Activated naive CD8-positive, alpha-beta T cell treated with anti-CD3 and anti-CD28 coated beads, Interleukin-2, amount 50 U/mL, for 24 hours (primary cell): ENCODE measurements around the gene NFIA.

Experiments
- ATAC-seq: fragments of 150-1000 bp; cut with Tn5 transposase; one replicate; pipeline ENCODE4 v1.10.0; 2021
- DNase-seq: peaks from one replicate; pipeline ENCODE4 v3.0.0; 2021
- H3K27ac Mint-ChIP-seq: one replicate; pipeline ENCODE4 v1.8.0; 2021; ENCODE audit warnings: mild to moderate bottlenecking, mixed read lengths
- H3K27me3 Mint-ChIP-seq: one replicate; pipeline ENCODE4 v1.8.0; 2021; ENCODE audit warnings: mixed read lengths
- H3K36me3 Mint-ChIP-seq: one replicate; pipeline ENCODE4 v1.8.0; 2021; ENCODE audit warnings: low read depth, mixed read lengths
- H3K4me1 Mint-ChIP-seq: one replicate; pipeline ENCODE4 v1.8.0; 2021; ENCODE audit warnings: mixed read lengths
- H3K4me3 Mint-ChIP-seq: one replicate; pipeline ENCODE4 v1.8.0; 2021; ENCODE audit warnings: mild to moderate bottlenecking, moderate library complexity, mixed read lengths
- H3K9me3 Mint-ChIP-seq: one replicate; pipeline ENCODE4 v1.8.0; 2021; ENCODE audit warnings: mixed read lengths

NFIA gene

DNA sequence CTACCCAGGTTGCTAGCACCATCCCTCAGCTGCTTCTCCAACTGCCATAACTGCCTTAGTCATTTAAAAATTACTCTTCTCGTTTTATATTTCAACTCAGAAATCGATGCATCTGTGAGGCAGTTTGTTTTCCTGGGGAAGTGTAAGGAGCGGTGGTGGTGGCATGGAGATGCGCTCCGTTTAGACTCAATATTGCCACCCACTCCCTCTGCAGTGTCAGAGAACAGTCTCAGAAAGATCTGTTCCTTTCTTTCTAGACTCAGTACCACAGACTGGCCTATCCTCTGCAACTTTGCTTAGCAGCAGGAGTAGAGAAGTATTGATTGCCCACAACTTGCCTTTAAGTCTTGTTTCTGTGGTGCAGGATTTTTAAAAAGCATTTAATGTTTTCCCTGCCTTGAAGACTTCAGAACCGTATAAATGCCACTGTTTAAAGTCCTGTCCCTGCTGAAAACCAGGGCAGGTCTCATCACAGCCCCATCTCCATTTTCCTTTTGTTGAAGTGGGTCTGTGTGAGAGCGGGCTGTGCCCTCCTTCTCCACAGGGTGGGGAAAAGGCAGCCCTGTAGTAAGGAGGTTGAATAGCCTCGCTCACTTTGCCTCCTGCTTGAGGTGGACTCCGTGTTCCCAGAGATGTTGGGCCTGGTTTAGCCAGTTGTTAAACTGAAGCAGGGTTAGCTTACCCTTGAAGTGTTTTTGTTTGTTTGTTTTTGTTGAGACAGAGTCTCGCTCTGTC is 105.2 kb downstream of the NFIA start:
- Mint-ChIP-seq H3K27ac (no peak overlapping the region), H3K9me3 (no peaks in the 10 kb centered on the region), H3K4me1 (no peaks in the 10 kb centered on the region), H3K27me3 (no peaks in the 10 kb centered on the region), H3K36me3 (no peaks in the 10 kb centered on the region), H3K4me3 (no peak overlapping the region)
- DNase-seq (no peak), ATAC-seq (no peak)

- no peaks in the 10 kb centered on the region for H3K9me3 Mint-ChIP-seq
- no peak overlapping the region for H3K27ac Mint-ChIP-seq
- no peaks in the 10 kb centered on the region for H3K27me3 Mint-ChIP-seq
- H3K36me3 Mint-ChIP-seq, result no peaks in the 10 kb centered on the region
- no peaks in the 10 kb centered on the region for H3K4me1 Mint-ChIP-seq
- ATAC-seq, result no peak
- no peak for DNase-seq
- no peak overlapping the region for H3K4me3 Mint-ChIP-seq
These were observed 107.8 kb downstream of the NFIA start for GRCh38 chr1:61190153-61190552.

DNA sequence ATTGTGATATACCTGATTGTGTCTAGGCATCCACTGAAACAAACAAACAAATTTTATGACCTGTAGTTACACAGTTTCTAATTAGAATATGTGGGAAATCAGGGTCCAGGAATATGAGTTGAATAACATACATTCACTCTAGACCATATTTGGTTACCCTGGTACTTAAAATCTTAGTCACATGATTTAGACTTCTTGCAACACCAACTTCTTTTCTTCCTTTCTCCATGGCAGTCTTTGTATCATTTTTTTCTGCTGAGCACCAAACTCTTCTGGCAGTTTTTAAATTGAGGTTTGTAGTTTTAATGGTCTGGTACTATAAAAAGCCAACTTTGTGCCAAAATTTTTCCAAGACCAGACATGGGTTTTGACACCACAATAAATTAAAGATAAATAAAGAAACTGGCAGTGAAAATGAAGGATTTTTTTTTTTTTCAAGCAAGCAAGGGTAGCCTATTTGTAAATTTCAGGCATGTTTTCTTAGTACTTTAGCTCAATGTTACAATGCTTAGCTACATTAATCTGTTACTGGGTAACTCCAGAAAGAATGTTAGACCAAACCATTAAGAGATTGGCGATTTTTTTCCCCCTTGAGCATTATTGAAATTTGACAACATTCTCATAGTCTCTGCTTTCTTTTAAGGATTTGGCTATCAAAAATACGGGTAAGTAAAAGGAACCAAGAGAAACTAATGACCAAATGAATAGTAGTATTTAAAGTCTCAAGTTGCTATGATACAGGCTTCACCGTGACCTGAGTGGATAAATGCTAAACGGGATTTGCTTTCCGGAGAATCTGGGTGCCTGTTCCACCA is 108.5 kb downstream of the NFIA start:
- no peaks in the 10 kb centered on the region for H3K9me3 Mint-ChIP-seq
- no peak for ATAC-seq

DNA sequence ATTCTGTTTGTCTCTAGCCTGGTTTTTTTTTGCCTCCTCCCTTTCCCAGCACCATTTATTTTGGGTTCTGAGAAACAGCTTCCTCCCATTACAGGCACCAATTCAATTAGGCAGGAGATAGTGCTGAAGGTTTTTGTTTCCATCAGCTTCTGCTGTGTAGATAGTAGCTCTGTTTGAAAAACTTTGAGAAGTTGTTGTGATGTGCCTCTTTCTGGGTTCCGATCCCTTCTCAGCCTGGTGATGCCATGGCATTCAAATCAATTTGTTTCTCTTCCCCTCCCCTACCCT is 109.0 kb downstream of the NFIA start:
- ATAC-seq, result no peak
- Mint-ChIP-seq H3K36me3 (no peaks in the 10 kb centered on the region), H3K27me3 (no peaks in the 10 kb centered on the region), H3K27ac (no peak overlapping the region), H3K4me1 (no peaks in the 10 kb centered on the region), H3K4me3 (no peak overlapping the region), H3K9me3 (no peaks in the 10 kb centered on the region)
- no peak for DNase-seq

More for the DNA sequence above, 108.5 kb downstream of the NFIA start:
- H3K27me3 Mint-ChIP-seq, result no peaks in the 10 kb centered on the region
- DNase-seq, result no peak
- no peak overlapping the region for H3K27ac Mint-ChIP-seq
- no peaks in the 10 kb centered on the region for H3K36me3 Mint-ChIP-seq
- no peaks in the 10 kb centered on the region for H3K4me1 Mint-ChIP-seq
- H3K4me3 Mint-ChIP-seq, result no peak overlapping the region

- Mint-ChIP-seq H3K27me3 (peaks cover 1% of the 10 kb centered on the region), H3K4me1 (no peaks in the 10 kb centered on the region), H3K27ac (no peak overlapping the region), H3K36me3 (no peaks in the 10 kb centered on the region), H3K4me3 (no peak overlapping the region), H3K9me3 (no peaks in the 10 kb centered on the region)
- ATAC-seq (no peak), DNase-seq (no peak)
These were observed 110.4 kb downstream of the NFIA start for GRCh38 chr1:61192663-61193330.

GRCh38 chr1:61193808-61194207 is 111.4 kb downstream of the NFIA start:
- H3K4me3 Mint-ChIP-seq, result no peak overlapping the region
- no peak overlapping the region for H3K27ac Mint-ChIP-seq
- DNase-seq, result no peak
- H3K27me3 Mint-ChIP-seq, result peaks cover 2% of the 10 kb centered on the region
- H3K9me3 Mint-ChIP-seq, result no peaks in the 10 kb centered on the region
- H3K36me3 Mint-ChIP-seq, result no peaks in the 10 kb centered on the region
- no peaks in the 10 kb centered on the region for H3K4me1 Mint-ChIP-seq
- no peak for ATAC-seq

DNA sequence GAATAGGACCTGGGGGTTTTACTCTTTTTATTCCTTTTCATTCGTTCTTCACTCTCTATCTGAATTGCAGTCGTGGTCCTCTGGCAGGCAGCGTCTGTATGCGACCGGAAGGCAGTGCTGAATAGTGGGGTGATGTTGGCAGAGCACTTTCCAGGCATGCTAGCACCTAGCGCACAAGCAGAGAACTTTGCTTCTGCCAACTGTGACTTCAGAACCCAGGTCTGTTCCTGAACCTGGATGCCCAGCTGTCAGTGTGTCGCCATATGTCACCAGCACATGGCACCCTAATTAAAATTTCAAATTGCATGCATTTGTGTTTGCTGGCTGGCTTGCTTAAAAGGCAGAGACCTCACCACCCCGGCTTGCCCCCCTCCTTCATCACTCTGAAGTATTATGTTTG is 116.2 kb downstream of the NFIA start:
- no peak overlapping the region for H3K27ac Mint-ChIP-seq
- no peaks in the 10 kb centered on the region for H3K9me3 Mint-ChIP-seq
- no peak for ATAC-seq
- no peaks in the 10 kb centered on the region for H3K4me1 Mint-ChIP-seq
- H3K27me3 Mint-ChIP-seq, result peaks cover 2% of the 10 kb centered on the region
- H3K36me3 Mint-ChIP-seq, result no peaks in the 10 kb centered on the region
- no peak for DNase-seq
- H3K4me3 Mint-ChIP-seq, result no peak overlapping the region

GRCh38 chr1:61201035-61201434 is 118.7 kb downstream of the NFIA start:
- no peak for DNase-seq
- Mint-ChIP-seq H3K9me3 (no peaks in the 10 kb centered on the region), H3K4me3 (no peak overlapping the region), H3K27me3 (peaks cover 2% of the 10 kb centered on the region), H3K36me3 (no peaks in the 10 kb centered on the region), H3K27ac (no peak overlapping the region), H3K4me1 (no peaks in the 10 kb centered on the region)
- ATAC-seq, result no peak

DNA sequence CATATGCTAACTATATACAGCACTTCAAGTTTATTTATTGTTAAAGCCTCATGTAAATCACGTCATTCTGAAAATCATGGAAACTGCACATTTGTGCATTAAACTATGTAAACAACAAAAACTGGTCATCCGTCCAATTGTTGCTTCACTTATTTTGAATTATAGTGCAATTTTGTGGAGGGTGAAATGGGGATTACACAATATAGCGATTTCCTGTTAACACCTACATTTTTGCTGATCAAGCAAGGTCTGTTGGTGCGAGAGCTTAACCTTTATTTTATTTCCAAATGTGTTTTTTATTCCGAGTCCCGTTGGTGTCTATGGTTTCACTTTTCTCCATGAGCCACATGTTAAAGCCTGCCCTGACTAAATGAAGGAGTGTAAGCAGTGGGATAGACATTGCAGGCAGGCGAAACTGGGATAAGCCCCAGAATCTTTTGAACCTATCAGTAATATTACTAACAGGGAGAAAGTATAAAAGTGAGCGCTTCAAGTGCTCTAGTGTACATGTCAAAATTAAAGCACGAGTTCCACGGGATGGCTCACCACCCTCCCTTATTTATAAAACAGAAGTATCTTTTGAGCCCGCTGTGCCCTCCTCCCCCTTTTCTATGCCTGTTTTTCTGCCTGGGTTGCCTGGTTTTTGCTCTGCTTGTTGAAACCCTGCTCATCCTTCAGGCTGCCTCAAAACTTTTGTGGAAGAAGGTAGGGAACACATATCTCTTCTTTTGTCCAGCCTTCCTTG is 120.7 kb downstream of the NFIA start:
- no peak overlapping the region for H3K27ac Mint-ChIP-seq
- no peaks in the 10 kb centered on the region for H3K27me3 Mint-ChIP-seq
- H3K9me3 Mint-ChIP-seq, result no peaks in the 10 kb centered on the region
- no peak for ATAC-seq
- no peak overlapping the region for H3K4me3 Mint-ChIP-seq
- H3K4me1 Mint-ChIP-seq, result no peaks in the 10 kb centered on the region
- no peaks in the 10 kb centered on the region for H3K36me3 Mint-ChIP-seq
- no peak for DNase-seq

GRCh38 chr1:61204528-61204927 is 122.2 kb downstream of the NFIA start:
- H3K27ac Mint-ChIP-seq, result no peak overlapping the region
- no peak overlapping the region for H3K4me3 Mint-ChIP-seq
- H3K9me3 Mint-ChIP-seq, result no peaks in the 10 kb centered on the region
- no peaks in the 10 kb centered on the region for H3K36me3 Mint-ChIP-seq
- ATAC-seq, result no peak
- DNase-seq, result no peak
- no peaks in the 10 kb centered on the region for H3K27me3 Mint-ChIP-seq
- no peaks in the 10 kb centered on the region for H3K4me1 Mint-ChIP-seq

- no peaks in the 10 kb centered on the region for H3K4me1 Mint-ChIP-seq
- no peak overlapping the region for H3K27ac Mint-ChIP-seq
- H3K9me3 Mint-ChIP-seq, result no peaks in the 10 kb centered on the region
- no peaks in the 10 kb centered on the region for H3K36me3 Mint-ChIP-seq
- H3K4me3 Mint-ChIP-seq, result no peak overlapping the region
- ATAC-seq, result no peak
- no peaks in the 10 kb centered on the region for H3K27me3 Mint-ChIP-seq
- no peak for DNase-seq
These were observed 125.1 kb downstream of the NFIA start for GRCh38 chr1:61207416-61207815.

DNA sequence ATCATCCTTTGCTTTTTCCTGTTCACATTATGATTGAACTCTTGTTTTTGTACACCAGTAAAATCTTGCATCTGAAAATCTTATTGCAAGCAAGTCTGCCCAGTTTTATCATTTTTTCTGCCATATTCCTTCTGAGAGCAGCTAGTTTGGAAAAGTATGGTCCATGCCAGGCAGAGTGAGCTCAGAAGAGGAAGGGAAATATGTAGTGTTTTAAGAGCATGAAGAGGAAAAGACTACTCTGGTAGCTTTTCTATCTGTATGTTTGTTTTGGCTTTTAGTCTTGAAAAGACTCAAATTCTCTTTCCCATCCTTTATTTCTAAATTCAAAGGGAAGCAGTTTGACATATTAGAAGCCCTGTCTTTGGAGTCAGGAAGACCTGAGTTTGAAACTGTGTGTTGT is 125.8 kb downstream of the NFIA start:
- peaks cover 1% of the 10 kb centered on the region for H3K4me1 Mint-ChIP-seq
- H3K27ac Mint-ChIP-seq, result no peak overlapping the region
- H3K4me3 Mint-ChIP-seq, result no peak overlapping the region
- no peak for DNase-seq
- no peak for ATAC-seq
- H3K36me3 Mint-ChIP-seq, result no peaks in the 10 kb centered on the region
- H3K9me3 Mint-ChIP-seq, result no peaks in the 10 kb centered on the region
- H3K27me3 Mint-ChIP-seq, result no peaks in the 10 kb centered on the region

- DNase-seq, result no peak
- no peak for ATAC-seq
- H3K36me3 Mint-ChIP-seq, result no peaks in the 10 kb centered on the region
- no peak overlapping the region for H3K4me3 Mint-ChIP-seq
- H3K4me1 Mint-ChIP-seq, result peaks cover 3% of the 10 kb centered on the region
- H3K27ac Mint-ChIP-seq, result no peak overlapping the region
- no peaks in the 10 kb centered on the region for H3K27me3 Mint-ChIP-seq
- no peaks in the 10 kb centered on the region for H3K9me3 Mint-ChIP-seq
These were observed 126.5 kb downstream of the NFIA start for GRCh38 chr1:61208831-61209230.

GRCh38 chr1:61210435-61211154 is 128.2 kb downstream of the NFIA start:
- Mint-ChIP-seq H3K27me3 (no peaks in the 10 kb centered on the region), H3K36me3 (no peaks in the 10 kb centered on the region), H3K4me3 (no peak overlapping the region), H3K27ac (no peak overlapping the region), H3K9me3 (no peaks in the 10 kb centered on the region), H3K4me1 (peaks cover 3% of the 10 kb centered on the region)
- ATAC-seq, result no peak
- DNase-seq, result no peak
